Measurements from ENCODE around the gene TRAF5.

DNA sequence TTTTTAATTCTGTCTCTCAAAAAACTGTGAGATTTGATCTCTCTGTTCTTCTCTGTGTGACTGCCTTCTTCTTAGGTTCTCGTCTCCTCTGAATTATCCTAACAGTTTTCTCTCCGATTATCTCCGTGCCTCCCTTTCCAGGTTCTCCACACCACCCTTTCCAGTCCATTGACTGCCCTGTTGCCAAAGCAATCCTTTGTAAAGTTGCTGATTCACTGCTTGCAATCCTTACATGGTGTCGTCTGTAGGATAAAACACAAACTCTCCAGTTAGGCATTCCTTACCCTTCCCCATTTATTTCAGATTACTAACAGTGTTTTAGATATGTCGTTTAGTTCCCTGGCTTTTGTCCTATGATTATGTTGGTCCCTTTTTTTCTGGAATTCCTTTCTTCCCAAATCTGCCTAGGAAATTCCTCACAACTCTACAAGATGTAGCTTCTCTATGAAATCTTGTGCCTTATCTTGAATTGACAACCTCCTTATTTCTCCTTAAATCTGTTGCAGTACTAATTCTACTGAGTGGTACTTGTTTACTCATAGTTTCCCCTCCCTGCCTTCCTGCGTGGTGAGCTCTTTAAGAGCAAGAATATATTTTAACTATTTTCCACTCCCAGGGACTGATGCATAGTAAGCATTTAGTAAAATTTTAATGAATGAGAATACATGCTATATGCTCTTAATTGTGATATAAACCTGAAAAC, 45.2 kb upstream of the TRAF5 start:
- TF ChIP-seq, protein P1, sequence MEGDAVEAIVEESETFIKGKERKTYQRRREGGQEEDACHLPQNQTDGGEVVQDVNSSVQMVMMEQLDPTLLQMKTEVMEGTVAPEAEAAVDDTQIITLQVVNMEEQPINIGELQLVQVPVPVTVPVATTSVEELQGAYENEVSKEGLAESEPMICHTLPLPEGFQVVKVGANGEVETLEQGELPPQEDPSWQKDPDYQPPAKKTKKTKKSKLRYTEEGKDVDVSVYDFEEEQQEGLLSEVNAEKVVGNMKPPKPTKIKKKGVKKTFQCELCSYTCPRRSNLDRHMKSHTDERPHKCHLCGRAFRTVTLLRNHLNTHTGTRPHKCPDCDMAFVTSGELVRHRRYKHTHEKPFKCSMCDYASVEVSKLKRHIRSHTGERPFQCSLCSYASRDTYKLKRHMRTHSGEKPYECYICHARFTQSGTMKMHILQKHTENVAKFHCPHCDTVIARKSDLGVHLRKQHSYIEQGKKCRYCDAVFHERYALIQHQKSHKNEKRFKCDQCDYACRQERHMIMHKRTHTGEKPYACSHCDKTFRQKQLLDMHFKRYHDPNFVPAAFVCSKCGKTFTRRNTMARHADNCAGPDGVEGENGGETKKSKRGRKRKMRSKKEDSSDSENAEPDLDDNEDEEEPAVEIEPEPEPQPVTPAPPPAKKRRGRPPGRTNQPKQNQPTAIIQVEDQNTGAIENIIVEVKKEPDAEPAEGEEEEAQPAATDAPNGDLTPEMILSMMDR (IDR thresholded peaks at IDR 0.05): no peak
- no peak for TF ChIP-seq POLR2A (IDR thresholded peaks at IDR 0.05)

All from adrenal gland (tissue), 5 donors.